Fibroblast of mammary gland (primary cell): ENCODE data around the gene ITGA4.

Source experiments
- DNase-seq: peaks from one replicate; pipeline ENCODE4 v3.0.0-alpha.2; 2010; ENCODE audit warnings: low read depth
- H3K4me3 ChIP-seq: 2 replicates; pipeline ENCODE4 v1.5.1; 2011; ENCODE audit warnings: low read depth, mild to moderate bottlenecking, low read length, moderate library complexity; ENCODE audit not compliant: control insufficient read depth
- TF ChIP-seq, protein P1 (sequence below): conservative IDR thresholded peaks from 2 replicates; pipeline ENCODE4 v1.5.1; 2011; ENCODE audit warnings: low read depth, low read length, inconsistent platforms; ENCODE audit not compliant: control insufficient read depth, insufficient read depth

Gene ITGA4

DNA sequence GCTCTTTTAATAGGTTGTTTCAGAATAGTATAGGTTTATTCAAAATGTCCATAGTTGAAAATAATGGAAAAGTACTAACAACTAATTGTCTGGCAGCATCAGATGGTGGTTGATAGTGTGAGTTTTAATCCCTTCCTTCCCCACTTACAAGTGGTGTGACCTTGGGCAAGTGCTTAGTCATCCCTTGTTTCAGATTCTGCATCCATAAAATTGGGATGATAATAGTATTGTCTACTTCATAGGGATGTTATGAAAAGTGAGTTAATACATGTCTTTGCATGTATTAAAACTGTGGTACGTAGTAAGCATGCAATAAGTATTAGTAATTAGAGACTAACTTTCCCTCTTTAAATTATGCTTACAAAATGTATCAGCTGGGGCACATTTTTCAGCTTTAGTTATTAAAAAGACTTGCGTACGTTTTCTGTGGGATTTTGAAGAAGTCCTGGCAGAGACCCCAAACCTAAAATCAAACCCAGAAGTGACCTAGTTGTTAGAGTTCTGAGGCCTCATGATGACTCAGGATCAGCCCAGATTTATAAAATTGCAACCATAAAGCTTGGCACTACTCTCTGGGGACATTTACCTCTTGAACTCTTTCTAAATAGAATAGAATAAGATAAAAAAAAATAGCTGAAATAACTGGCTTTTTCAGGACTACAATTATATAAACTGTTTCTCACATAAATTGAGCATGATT is 8.6 kb downstream of the ITGA4 start:
- peak; percentile 94 for DNase-seq
- TF ChIP-seq, protein P1, sequence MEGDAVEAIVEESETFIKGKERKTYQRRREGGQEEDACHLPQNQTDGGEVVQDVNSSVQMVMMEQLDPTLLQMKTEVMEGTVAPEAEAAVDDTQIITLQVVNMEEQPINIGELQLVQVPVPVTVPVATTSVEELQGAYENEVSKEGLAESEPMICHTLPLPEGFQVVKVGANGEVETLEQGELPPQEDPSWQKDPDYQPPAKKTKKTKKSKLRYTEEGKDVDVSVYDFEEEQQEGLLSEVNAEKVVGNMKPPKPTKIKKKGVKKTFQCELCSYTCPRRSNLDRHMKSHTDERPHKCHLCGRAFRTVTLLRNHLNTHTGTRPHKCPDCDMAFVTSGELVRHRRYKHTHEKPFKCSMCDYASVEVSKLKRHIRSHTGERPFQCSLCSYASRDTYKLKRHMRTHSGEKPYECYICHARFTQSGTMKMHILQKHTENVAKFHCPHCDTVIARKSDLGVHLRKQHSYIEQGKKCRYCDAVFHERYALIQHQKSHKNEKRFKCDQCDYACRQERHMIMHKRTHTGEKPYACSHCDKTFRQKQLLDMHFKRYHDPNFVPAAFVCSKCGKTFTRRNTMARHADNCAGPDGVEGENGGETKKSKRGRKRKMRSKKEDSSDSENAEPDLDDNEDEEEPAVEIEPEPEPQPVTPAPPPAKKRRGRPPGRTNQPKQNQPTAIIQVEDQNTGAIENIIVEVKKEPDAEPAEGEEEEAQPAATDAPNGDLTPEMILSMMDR: no peak
- H3K4me3 ChIP-seq: no peak overlapping the region

GRCh38 chr2:181466661-181467576 is 9.7 kb downstream of the ITGA4 start:
- H3K4me3 ChIP-seq: no peak overlapping the region
- DNase-seq: peak; percentile 73
- TF ChIP-seq, protein P1: peak; percentile 90

DNA sequence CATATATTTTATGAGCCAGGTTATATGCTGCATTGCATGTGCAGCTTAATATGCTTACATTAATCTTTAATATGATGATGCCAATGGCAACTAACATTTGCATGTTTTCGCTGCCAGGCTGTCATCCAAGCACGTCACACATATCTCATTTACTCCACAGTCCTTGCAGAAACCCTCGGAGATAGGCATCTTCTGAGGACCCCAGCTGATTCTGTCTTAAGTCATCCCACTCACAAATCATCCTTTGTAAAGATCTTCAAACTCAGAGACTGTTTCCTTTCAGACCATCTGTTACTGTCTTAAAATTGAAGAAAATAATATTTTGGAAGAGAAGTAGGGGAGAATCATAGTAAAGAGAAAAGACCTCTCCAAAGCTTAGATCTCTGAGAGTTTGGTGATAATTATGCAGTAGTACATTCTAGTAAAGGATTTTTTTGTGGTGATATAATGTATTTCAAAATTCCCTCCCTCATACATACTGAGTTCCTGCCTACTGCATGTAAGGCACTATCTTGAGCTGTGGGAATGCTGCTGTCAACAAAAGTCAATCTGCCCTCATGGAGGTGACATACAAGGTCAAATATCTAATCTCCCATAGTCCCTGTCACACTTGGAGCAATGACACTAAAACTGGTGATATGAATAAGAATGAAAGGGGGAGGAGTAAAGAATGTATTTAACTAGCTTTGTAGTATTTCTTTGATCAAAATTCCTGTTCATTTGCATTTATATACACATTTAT is 11.0 kb downstream of the ITGA4 start:
- TF ChIP-seq, protein P1: no peak
- DNase-seq: no peak
- H3K4me3 ChIP-seq: no peak overlapping the region

DNA sequence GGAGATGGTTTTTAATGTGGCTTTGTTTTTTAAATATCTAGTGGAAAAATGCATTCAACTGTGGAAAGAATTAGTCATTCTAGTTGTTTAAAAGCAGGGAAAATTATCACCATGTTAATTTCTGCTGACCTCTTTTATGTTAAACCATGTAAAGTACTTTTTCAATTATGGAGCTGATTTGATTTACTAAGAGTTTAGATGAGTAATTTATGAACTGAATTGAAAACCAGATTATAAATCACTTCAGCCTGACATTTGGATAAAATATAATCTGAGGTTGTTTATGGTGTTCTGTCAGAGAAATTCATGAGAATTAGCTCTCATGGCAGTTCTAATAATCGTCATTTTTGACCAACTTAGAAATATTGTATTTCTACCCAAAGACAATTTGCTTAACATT is 11.6 kb downstream of the ITGA4 start:
- H3K4me3 ChIP-seq: no peak overlapping the region
- TF ChIP-seq, protein P1: no peak
- DNase-seq: no peak

DNA sequence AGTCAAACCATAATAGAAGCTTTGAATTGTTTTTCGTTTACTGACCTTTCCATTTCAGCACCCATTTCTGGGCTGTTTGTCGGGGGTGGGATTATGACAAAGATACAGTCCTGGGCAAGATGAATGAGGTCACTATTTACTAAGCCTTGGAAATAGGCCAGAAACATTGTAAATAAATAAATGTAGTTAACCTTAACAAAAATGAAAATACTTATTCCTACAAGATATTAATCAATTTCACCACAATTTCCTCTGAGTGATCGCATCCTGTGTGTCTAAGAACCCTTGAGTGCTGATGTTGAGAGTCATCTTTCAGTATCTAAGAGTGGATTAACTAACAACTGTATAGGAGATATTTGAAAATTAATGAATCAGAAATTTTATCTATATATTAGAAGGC is 14.0 kb downstream of the ITGA4 start:
- no peak overlapping the region for H3K4me3 ChIP-seq
- TF ChIP-seq, protein P1: no peak
- no peak for DNase-seq

GRCh38 chr2:181471783-181472182 is 14.6 kb downstream of the ITGA4 start:
- no peak for DNase-seq
- TF ChIP-seq, protein P1: no peak
- H3K4me3 ChIP-seq: no peak overlapping the region
